ENCODE measurements around the gene SAFB.
"Not testable (repeated sequence)": the region's sequence is repeated elsewhere in the genome, so short reads cannot be mapped to it uniquely, and the experiment has no call there.

The SAFB gene

GRCh38 chr19:5591476-5591875 lies 31.4 kb upstream of the SAFB start:
- H3K27me3 Mint-ChIP-seq, result no peaks in the 10 kb centered on the region
- H3K27ac Mint-ChIP-seq, result no peak overlapping the region
- no peaks in the 10 kb centered on the region for H3K9me3 Mint-ChIP-seq
- no peak overlapping the region for H3K4me3 Mint-ChIP-seq
- ATAC-seq (no peak), DNase-seq (no peak)
- H3K4me1 Mint-ChIP-seq, result peaks cover 28% of the 10 kb centered on the region

GRCh38 chr19:5592531-5593342 lies 30.1 kb upstream of the SAFB start:
- H3K27ac Mint-ChIP-seq, result no peak overlapping the region
- ATAC-seq (no peak), DNase-seq (no peak)

GRCh38 chr19:5593343-5594255 lies 29.3 kb upstream of the SAFB start:
- no peak overlapping the region for H3K4me3 Mint-ChIP-seq
- DNase-seq (no peak), ATAC-seq (no peak)
- peak overlapping the region in 1 of 2 donors; percentile 78 for H3K27ac Mint-ChIP-seq
- H3K27me3 Mint-ChIP-seq, result no peaks in the 10 kb centered on the region
- peaks cover 16% of the 10 kb centered on the region for H3K4me1 Mint-ChIP-seq
- H3K9me3 Mint-ChIP-seq, result no peaks in the 10 kb centered on the region

More at GRCh38 chr19:5592531-5593342, 30.1 kb upstream of the SAFB start:
- Mint-ChIP-seq H3K4me1 (peaks cover 21% of the 10 kb centered on the region), H3K4me3 (no peak overlapping the region), H3K27me3 (no peaks in the 10 kb centered on the region), H3K9me3 (no peaks in the 10 kb centered on the region)

GRCh38 chr19:5594521-5594950 lies 28.3 kb upstream of the SAFB start:
- Mint-ChIP-seq H3K27ac (peak overlapping the region in 1 of 2 donors; percentile 54), H3K9me3 (no peaks in the 10 kb centered on the region), H3K4me1 (peaks cover 13% of the 10 kb centered on the region), H3K4me3 (no peak overlapping the region), H3K27me3 (no peaks in the 10 kb centered on the region)
- ATAC-seq (no peak), DNase-seq (no peak)

GRCh38 chr19:5595129-5595528 lies 27.8 kb upstream of the SAFB start:
- Mint-ChIP-seq H3K27me3 (no peaks in the 10 kb centered on the region), H3K9me3 (no peaks in the 10 kb centered on the region), H3K27ac (no peak overlapping the region), H3K4me3 (no peak overlapping the region), H3K4me1 (peaks cover 13% of the 10 kb centered on the region)
- no peak for DNase-seq
- no peak for ATAC-seq

GRCh38 chr19:5595745-5596144 lies 27.1 kb upstream of the SAFB start:
- Mint-ChIP-seq H3K27ac (no peak overlapping the region), H3K9me3 (no peaks in the 10 kb centered on the region), H3K4me3 (no peak overlapping the region), H3K4me1 (peaks cover 13% of the 10 kb centered on the region), H3K27me3 (no peaks in the 10 kb centered on the region)
- DNase-seq (no peak), ATAC-seq (no peak)

GRCh38 chr19:5600797-5601196 lies 22.1 kb upstream of the SAFB start:
- ATAC-seq (no peak), DNase-seq (no peak)
- H3K27me3 Mint-ChIP-seq, result no peaks in the 10 kb centered on the region
- H3K4me3 Mint-ChIP-seq, result no peak overlapping the region
- H3K4me1 Mint-ChIP-seq, result peaks cover 7% of the 10 kb centered on the region
- no peaks in the 10 kb centered on the region for H3K9me3 Mint-ChIP-seq
- H3K27ac Mint-ChIP-seq, result peak overlapping the region in 1 of 2 donors; percentile 54

GRCh38 chr19:5603626-5604025 lies 19.3 kb upstream of the SAFB start:
- Mint-ChIP-seq H3K4me1 (peaks cover 5% of the 10 kb centered on the region), H3K27me3 (no peaks in the 10 kb centered on the region), H3K4me3 (no peak overlapping the region), H3K9me3 (no peaks in the 10 kb centered on the region), H3K27ac (no peak overlapping the region)
- DNase-seq (no peak), ATAC-seq (no peak)

GRCh38 chr19:5605362-5605761 lies 17.5 kb upstream of the SAFB start:
- H3K4me1 Mint-ChIP-seq, result peaks cover 5% of the 10 kb centered on the region
- H3K27ac Mint-ChIP-seq, result peak overlapping the region; percentile 21 to 96
- no peak overlapping the region for H3K4me3 Mint-ChIP-seq
- H3K9me3 Mint-ChIP-seq, result no peaks in the 10 kb centered on the region
- H3K27me3 Mint-ChIP-seq, result no peaks in the 10 kb centered on the region
- no peak for DNase-seq
- no peak for ATAC-seq

- peaks cover 5% of the 10 kb centered on the region for H3K4me1 Mint-ChIP-seq
- H3K4me3 Mint-ChIP-seq, result no peak overlapping the region
- DNase-seq, result no peak
- ATAC-seq, result no peak
- H3K27me3 Mint-ChIP-seq, result no peaks in the 10 kb centered on the region
- peak overlapping the region; percentile 41 to 92 for H3K27ac Mint-ChIP-seq
- H3K9me3 Mint-ChIP-seq, result no peaks in the 10 kb centered on the region
Measured at GRCh38 chr19:5607318-5608275, 15.3 kb upstream of the SAFB start.

GRCh38 chr19:5608291-5608690 lies 14.6 kb upstream of the SAFB start:
- Mint-ChIP-seq H3K4me1 (peaks cover 5% of the 10 kb centered on the region), H3K4me3 (no peak overlapping the region), H3K27ac (peak overlapping the region; percentile 38 to 92), H3K9me3 (no peaks in the 10 kb centered on the region), H3K27me3 (no peaks in the 10 kb centered on the region)
- DNase-seq (no peak), ATAC-seq (no peak)

GRCh38 chr19:5608766-5609165 lies 14.1 kb upstream of the SAFB start:
- not testable (repeated sequence) for H3K4me1 Mint-ChIP-seq, DNase-seq, H3K27me3 Mint-ChIP-seq, H3K4me3 Mint-ChIP-seq, ATAC-seq, H3K9me3 Mint-ChIP-seq
- H3K27ac Mint-ChIP-seq, result peak overlapping the region in 1 of 2 donors; percentile 36

GRCh38 chr19:5609881-5610448 lies 12.9 kb upstream of the SAFB start:
- ATAC-seq (no peak), DNase-seq (no peak)
- Mint-ChIP-seq H3K9me3 (no peaks in the 10 kb centered on the region), H3K4me1 (peaks cover 10% of the 10 kb centered on the region), H3K4me3 (no peak overlapping the region), H3K27ac (peak overlapping the region in 1 of 2 donors; percentile 6), H3K27me3 (no peaks in the 10 kb centered on the region)

GRCh38 chr19:5612891-5613865 lies 9.7 kb upstream of the SAFB start:
- Mint-ChIP-seq H3K9me3 (no peaks in the 10 kb centered on the region), H3K4me3 (no peak overlapping the region), H3K4me1 (peaks cover 16% of the 10 kb centered on the region), H3K27me3 (no peaks in the 10 kb centered on the region), H3K27ac (peak overlapping the region; percentile 32 to 84)
- DNase-seq (no peak), ATAC-seq (no peak)

Measured in stimulated activated naive CD8-positive, alpha-beta T cell treated with anti-CD3 and anti-CD28 coated beads, Interleukin-15, amount 100 ng/mL, for 72 hours (primary cell).